H1 (cell line): ENCODE measurements around the gene ARHGEF16.

ENCODE experiments used
- ATF2 ChIP-seq: IDR thresholded peaks from 2 replicates; pipeline ENCODE4 v1.6.1; 2012; ENCODE audit warnings: low read length, inconsistent platforms
- CBX8 ChIP-seq: fragments of 300-800, 300-1000 bp; sonication (generic); IDR thresholded peaks from 2 replicates; pipeline ENCODE4 v1.7.1; 2016; ENCODE audit warnings: low read depth, low read length, borderline replicate concordance
- CHD2 ChIP-seq: IDR thresholded peaks from 2 replicates; pipeline ENCODE4 v1.6.1; 2012; ENCODE audit warnings: low read length, improper control_type of control experiment
- CTCF ChIP-seq, 3 experiments: IDR thresholded peaks; 1 replicate in 2 of 3; 2 replicates in 1 of 3; pipeline versions ENCODE4 v1.5.1 to v1.6.1; 2011; ENCODE audit warnings: low read length in 3 of 3, mild to moderate bottlenecking in 3 of 3, inconsistent platforms in 2 of 3, low read depth in 1 of 3, moderate library complexity in 1 of 3; ENCODE audit not compliant: insufficient read depth in 1 of 3; ENCODE audit errors: control extremely low read depth in 1 of 3
- EP300 ChIP-seq, 2 experiments: IDR thresholded peaks; 1 replicate in 1 of 2; 2 replicates in 1 of 2; pipeline ENCODE4 v1.6.1; 2011 to 2012; ENCODE audit warnings: low read depth in 2 of 2, low read length in 2 of 2, mild to moderate bottlenecking in 2 of 2, borderline replicate concordance in 1 of 2, inconsistent platforms in 1 of 2, moderate library complexity in 1 of 2
- HDAC6 ChIP-seq: IDR thresholded peaks from one replicate; pipeline ENCODE4 v1.7.1; 2012; ENCODE audit warnings: low read depth, mild to moderate bottlenecking, inconsistent platforms, low read length, moderate library complexity
- KDM4A ChIP-seq: IDR thresholded peaks from one replicate; pipeline ENCODE4 v1.7.1; 2012; ENCODE audit warnings: low read depth, mild to moderate bottlenecking, moderate library complexity, low read length, inconsistent platforms; ENCODE audit not compliant: severe bottlenecking
- MAX ChIP-seq: IDR thresholded peaks from 2 replicates; pipeline ENCODE4 v1.6.1; 2012; ENCODE audit warnings: inconsistent platforms
- NRF1 ChIP-seq: IDR thresholded peaks from 2 replicates; pipeline ENCODE4 v1.6.1; 2011; ENCODE audit warnings: mild to moderate bottlenecking, low read depth, low read length, improper control_type of control experiment
- POLR2A ChIP-seq, 2 experiments: IDR thresholded peaks; 1 replicate in 1 of 2; 2 replicates in 1 of 2; pipeline ENCODE4 v1.6.1; 2011; ENCODE audit warnings: low read depth in 2 of 2, low read length in 2 of 2, mild to moderate bottlenecking in 2 of 2; ENCODE audit errors: control extremely low read depth in 1 of 2
- SUZ12 ChIP-seq: fragments of 200-600 bp; sonication (generic); IDR thresholded peaks from 2 replicates; pipeline ENCODE4 v1.6.1; 2012; ENCODE audit warnings: mild to moderate bottlenecking, inconsistent platforms, low read length, moderate library complexity, mixed read lengths
- TEAD4 ChIP-seq: IDR thresholded peaks from 2 replicates; pipeline ENCODE4 v1.6.1; 2012; ENCODE audit warnings: low read depth, low read length, inconsistent platforms, mixed read lengths
- YY1 ChIP-seq: IDR thresholded peaks from 2 replicates; pipeline ENCODE4 v1.6.1; 2011; ENCODE audit warnings: low read depth, mild to moderate bottlenecking, low read length
- ZNF274 ChIP-seq: IDR thresholded peaks from 2 replicates; pipeline ENCODE4 v1.7.0; 2012; ENCODE audit warnings: low read length, borderline replicate concordance; ENCODE audit errors: extremely low read depth

GRCh38 chr1:3500265-3500835 lies 45.9 kb downstream of the ARHGEF16 start:
- no peak for TF ChIP-seq NRF1
- TF ChIP-seq HDAC6 = no peak
- TF ChIP-seq EP300 (IDR thresholded peaks at IDR 0.05; ENCODE audit: borderline replicate concordance in 1 of 2, low read depth in 2 of 2, low read length in 2 of 2) = no peak
- no peak for TF ChIP-seq KDM4A
- TF ChIP-seq MAX = no peak
- TF ChIP-seq CBX8 = no peak
- TF ChIP-seq TEAD4 = no peak
- no peak for TF ChIP-seq CTCF (IDR thresholded peaks at IDR 0.05; ENCODE audit: control extremely low read depth in 1 of 3, insufficient read depth in 1 of 3, low read depth in 1 of 3, low read length in 3 of 3)
- TF ChIP-seq SUZ12 = no peak
- no peak for TF ChIP-seq YY1
- no peak for TF ChIP-seq POLR2A (IDR thresholded peaks at IDR 0.05; ENCODE audit: control extremely low read depth in 1 of 2, low read depth in 2 of 2, low read length in 2 of 2)
- TF ChIP-seq CHD2 = no peak
- no peak for TF ChIP-seq ATF2
- TF ChIP-seq ZNF274 = no peak
